HG03457 (cell line): Measurements from ENCODE around the gene DGAT2L6.
"Not testable (repeated sequence)": the region's sequence is repeated elsewhere in the genome, so short reads cannot be mapped to it uniquely, and the experiment has no call there.

Experiments used
- ATAC-seq: cut with Tn5 transposase; IDR thresholded peaks from one replicate; pipeline ENCODE4 v1.9.1; 2021; ENCODE audit warnings: moderate number of reproducible peaks; ENCODE audit not compliant: unreplicated experiment

The DGAT2L6 gene

GRCh38 chrX:70196961-70197720, 19.9 kb downstream of the DGAT2L6 start:
- peak; percentile 86 for ATAC-seq

- no peak for ATAC-seq
Observed at GRCh38 chrX:70201732-70202131, 24.4 kb downstream of the DGAT2L6 start.

GRCh38 chrX:70208479-70208878, 31.2 kb downstream of the DGAT2L6 start:
- no peak for ATAC-seq

- not testable (repeated sequence) for ATAC-seq
Observed at GRCh38 chrX:70209570-70209969, 32.3 kb downstream of the DGAT2L6 start.

GRCh38 chrX:70219938-70220764, 42.9 kb downstream of the DGAT2L6 start:
- ATAC-seq: no peak

- no peak for ATAC-seq
Observed at GRCh38 chrX:70226048-70226447, 48.8 kb downstream of the DGAT2L6 start.

- no peak for ATAC-seq
Observed at GRCh38 chrX:70226687-70227086, 49.4 kb downstream of the DGAT2L6 start.

- no peak for ATAC-seq
Observed at GRCh38 chrX:70231666-70232065, 54.4 kb downstream of the DGAT2L6 start.

GRCh38 chrX:70234355-70234754, 57.1 kb downstream of the DGAT2L6 start, which contains the start of gene AWAT1:
Gene AWAT1 (plus strand): TSS chrX:70234655. CDS start chrX:70234696, 41 bp downstream.
- no peak for ATAC-seq

- no peak for ATAC-seq
Observed at GRCh38 chrX:70240751-70241150, 63.5 kb downstream of the DGAT2L6 start.

- no peak for ATAC-seq
Observed at GRCh38 chrX:70241501-70241900, 64.2 kb downstream of the DGAT2L6 start.

GRCh38 chrX:70243601-70244000, 66.3 kb downstream of the DGAT2L6 start:
- not testable (repeated sequence) for ATAC-seq

GRCh38 chrX:70244881-70245280, 67.6 kb downstream of the DGAT2L6 start:
- no peak for ATAC-seq

- no peak for ATAC-seq
Observed at GRCh38 chrX:70247252-70247651, 70.0 kb downstream of the DGAT2L6 start.

- ATAC-seq: no peak
Observed at GRCh38 chrX:70252491-70252890, 75.2 kb downstream of the DGAT2L6 start.

- ATAC-seq: no peak
Observed at GRCh38 chrX:70253377-70254062, 76.2 kb downstream of the DGAT2L6 start.

- no peak for ATAC-seq
Observed at GRCh38 chrX:70254063-70254400, 76.7 kb downstream of the DGAT2L6 start.

- ATAC-seq: no peak
Observed at GRCh38 chrX:70254909-70255308, 77.6 kb downstream of the DGAT2L6 start.
